Kidney epithelial cell (primary cell): Measurements from ENCODE around the gene UBR4. TPM values are rescaled to one million over a fixed set of nuclear protein-coding genes. Genes with fewer than 3 reads are reported as not detected.

Source experiments
- DNase-seq: peaks from one replicate; pipeline ENCODE4 v3.0.0-alpha.2; 2010; ENCODE audit warnings: low read depth
- H3K27me3 ChIP-seq: 2 replicates; pipeline ENCODE4 v1.6.0; 2011; ENCODE audit warnings: low read length; ENCODE audit not compliant: control insufficient read depth, insufficient read depth
- H3K36me3 ChIP-seq: 2 replicates; pipeline ENCODE4 v1.5.1; 2011; ENCODE audit warnings: low read length; ENCODE audit not compliant: control insufficient read depth, insufficient read depth
- H3K4me3 ChIP-seq: 2 replicates; pipeline ENCODE4 v1.5.1; 2011; ENCODE audit warnings: low read depth, mild to moderate bottlenecking, control low read depth, low read length
- total RNA-seq: library from RNA; depleted of rRNA; stranded (reverse); fragments of >200 nt; gene quantifications from 2 replicates; pipeline ENCODE4 v1.2.3, GENCODE V29; 2015
- TF ChIP-seq, protein P1 (sequence below): IDR thresholded peaks from 2 replicates; pipeline ENCODE4 v1.5.1; 2011; ENCODE audit warnings: mild to moderate bottlenecking, moderate library complexity, low read length, control low read depth, inconsistent platforms; ENCODE audit not compliant: insufficient read depth, poor library complexity, severe bottlenecking

UBR4 gene
- total RNA-seq, 1 donor from 2014 or later: 125 TPM

- Histone ChIP-seq H3K36me3 (peaks cover 4% of the 10 kb centered on the region), H3K4me3 (no peak overlapping the region), H3K27me3 (no peaks in the 10 kb centered on the region)
- TF ChIP-seq, protein P1, sequence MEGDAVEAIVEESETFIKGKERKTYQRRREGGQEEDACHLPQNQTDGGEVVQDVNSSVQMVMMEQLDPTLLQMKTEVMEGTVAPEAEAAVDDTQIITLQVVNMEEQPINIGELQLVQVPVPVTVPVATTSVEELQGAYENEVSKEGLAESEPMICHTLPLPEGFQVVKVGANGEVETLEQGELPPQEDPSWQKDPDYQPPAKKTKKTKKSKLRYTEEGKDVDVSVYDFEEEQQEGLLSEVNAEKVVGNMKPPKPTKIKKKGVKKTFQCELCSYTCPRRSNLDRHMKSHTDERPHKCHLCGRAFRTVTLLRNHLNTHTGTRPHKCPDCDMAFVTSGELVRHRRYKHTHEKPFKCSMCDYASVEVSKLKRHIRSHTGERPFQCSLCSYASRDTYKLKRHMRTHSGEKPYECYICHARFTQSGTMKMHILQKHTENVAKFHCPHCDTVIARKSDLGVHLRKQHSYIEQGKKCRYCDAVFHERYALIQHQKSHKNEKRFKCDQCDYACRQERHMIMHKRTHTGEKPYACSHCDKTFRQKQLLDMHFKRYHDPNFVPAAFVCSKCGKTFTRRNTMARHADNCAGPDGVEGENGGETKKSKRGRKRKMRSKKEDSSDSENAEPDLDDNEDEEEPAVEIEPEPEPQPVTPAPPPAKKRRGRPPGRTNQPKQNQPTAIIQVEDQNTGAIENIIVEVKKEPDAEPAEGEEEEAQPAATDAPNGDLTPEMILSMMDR: no peak
- no peak for DNase-seq
Measured at GRCh38 chr1:19139711-19140110, 70.4 kb downstream of the UBR4 start.

DNA sequence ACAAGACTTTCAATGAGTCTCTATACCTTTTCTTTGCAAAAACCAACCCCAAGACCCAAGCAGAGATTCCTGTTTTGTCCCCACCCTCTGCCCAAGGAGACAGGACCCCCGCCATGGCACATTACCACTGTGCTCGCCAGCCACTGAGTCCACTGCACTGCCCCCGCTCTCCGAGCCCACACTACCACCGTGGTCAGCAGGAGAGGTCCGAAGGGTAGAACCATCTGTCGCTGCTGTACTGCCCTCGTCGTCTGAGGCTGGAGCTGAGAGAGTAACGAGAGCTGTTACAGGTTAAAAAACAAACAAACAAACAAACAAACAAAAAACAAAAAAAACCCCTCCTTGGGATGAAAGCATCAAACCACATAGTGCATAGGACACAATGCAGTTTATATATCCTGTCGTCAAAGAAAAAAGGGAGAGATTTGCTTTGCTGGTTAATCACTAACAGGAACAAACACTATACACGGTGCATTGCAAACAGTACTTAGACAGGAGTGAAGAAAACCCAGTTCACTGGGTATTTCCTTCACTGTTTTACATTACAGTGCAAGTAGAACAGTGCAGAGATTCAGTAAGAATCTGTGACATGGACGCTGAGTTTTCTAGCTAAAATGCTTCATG lies 71.0 kb downstream of the UBR4 start:
- TF ChIP-seq, protein P1: no peak
- H3K27me3 ChIP-seq: no peaks in the 10 kb centered on the region
- peaks cover 4% of the 10 kb centered on the region for H3K36me3 ChIP-seq
- no peak overlapping the region for H3K4me3 ChIP-seq
- DNase-seq: no peak

DNA sequence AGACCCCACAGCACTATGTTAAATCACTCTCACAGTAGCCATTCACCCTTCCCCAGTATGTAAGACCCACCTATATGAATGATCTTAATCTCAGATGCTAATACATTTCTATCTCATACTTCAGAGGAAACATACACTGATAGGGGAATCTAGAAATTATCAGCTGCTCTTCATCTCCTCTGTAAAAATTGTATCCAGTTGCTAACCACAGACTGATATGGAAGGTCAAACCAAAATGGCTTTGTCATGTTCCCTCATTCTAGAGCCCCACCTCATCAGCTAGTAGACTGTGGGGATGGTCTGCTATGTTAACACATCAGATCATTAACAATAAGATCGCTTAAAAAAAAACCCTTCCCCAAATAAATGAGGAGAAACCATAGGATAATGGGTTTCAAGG lies 71.7 kb downstream of the UBR4 start:
- Histone ChIP-seq H3K36me3 (peaks cover 4% of the 10 kb centered on the region), H3K4me3 (no peak overlapping the region), H3K27me3 (no peaks in the 10 kb centered on the region)
- TF ChIP-seq, protein P1: no peak
- no peak for DNase-seq

- TF ChIP-seq, protein P1: no peak
- peaks cover 4% of the 10 kb centered on the region for H3K36me3 ChIP-seq
Measured at GRCh38 chr1:19137158-19137557, 72.9 kb downstream of the UBR4 start.

DNA sequence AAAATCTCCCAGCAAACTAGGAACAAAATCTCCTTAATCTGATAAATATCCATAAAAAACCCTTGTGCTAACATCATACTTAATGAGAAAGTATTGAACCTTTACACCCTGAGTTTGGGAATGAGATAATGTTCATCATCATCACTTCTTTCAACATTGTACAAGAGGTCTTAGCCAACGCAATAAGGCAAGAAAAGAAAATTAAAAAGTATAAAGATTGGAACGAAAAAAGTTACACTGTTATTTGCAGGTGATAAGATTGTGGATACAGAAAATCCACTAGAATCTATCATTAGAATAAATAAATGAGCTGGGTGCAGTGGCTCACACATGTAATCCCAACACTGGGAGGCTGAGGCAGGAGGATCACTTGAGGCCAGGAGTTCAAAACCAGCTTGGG lies 76.7 kb downstream of the UBR4 start:
- no peak for DNase-seq
- H3K4me3 ChIP-seq: no peak overlapping the region
- TF ChIP-seq, protein P1: no peak
- no peaks in the 10 kb centered on the region for H3K27me3 ChIP-seq
- H3K36me3 ChIP-seq: peaks cover 2% of the 10 kb centered on the region

More at GRCh38 chr1:19137158-19137557, 72.9 kb downstream of the UBR4 start:
- no peaks in the 10 kb centered on the region for H3K27me3 ChIP-seq
- no peak for DNase-seq
- H3K4me3 ChIP-seq: no peak overlapping the region

- Histone ChIP-seq H3K4me3 (no peak overlapping the region), H3K27me3 (no peaks in the 10 kb centered on the region), H3K36me3 (peaks cover 2% of the 10 kb centered on the region)
- DNase-seq: no peak
- TF ChIP-seq, protein P1: no peak
Measured at GRCh38 chr1:19130468-19130867, 79.6 kb downstream of the UBR4 start.
